Measurements from ENCODE around the gene PPP2R2D. TPM values are rescaled to one million over a fixed set of nuclear protein-coding genes. Genes with fewer than 3 reads are reported as not detected.

PPP2R2D gene
- polyA plus RNA-seq, 1 of the 3 experiments (the other 2 are of a cell fraction), result 25.1 TPM

GRCh38 chr10:131852176-131852822 is 48.5 kb upstream of the PPP2R2D start:
- POLR2A ChIA-PET, result no interaction called here

GRCh38 chr10:131852823-131853609 is 47.8 kb upstream of the PPP2R2D start:
- Histone ChIP-seq H3K79me2 (ENCODE audit: insufficient read depth) (no peaks in the 10 kb centered on the region), H3K4me2 (no peak overlapping the region), H3K9ac (no peak overlapping the region), H3K9me2 (no peaks in the 10 kb centered on the region), H4K20me1 (ENCODE audit: insufficient read depth) (no peaks in the 10 kb centered on the region), H3K27ac (ENCODE audit: low read depth in 2 of 2, low read length in 1 of 2) (no peak overlapping the region), H3K4me3 (ENCODE audit: low read depth in 2 of 2, low read length in 1 of 2) (no peak overlapping the region), H3K36me3 (replicated peaks in 1 of 2; ENCODE audit: control insufficient read depth in 1 of 2, insufficient read depth in 2 of 2, low read length in 1 of 2) (no peaks in the 10 kb centered on the region), H3F3A (replicated peaks; ENCODE audit: insufficient read depth) (no peaks in the 10 kb centered on the region), H3K4me1 (ENCODE audit: control insufficient read depth in 1 of 2, insufficient read depth in 2 of 2, low read depth in 1 of 2, low read length in 1 of 2) (no peaks in the 10 kb centered on the region), H2AFZ (ENCODE audit: low read depth) (no peak overlapping the region), H3K27me3 (ENCODE audit: insufficient read depth) (no peaks in the 10 kb centered on the region), H3K9me3 (no peaks in the 10 kb centered on the region)
- WGBS (ENCODE audit: low lambda C conversion rate), result 44% methylated on average over 20 of the region's 25 CpGs
- no peak for DNase-seq
- POLR2A ChIA-PET, result no interaction called here
- TF ChIP-seq POLR2AphosphoS5 (IDR thresholded peaks at IDR 0.05; ENCODE audit: low read depth, low read length) (no peak), IRF3 (IDR thresholded peaks at IDR 0.05; ENCODE audit: low read depth, low read length) (no peak), REST (IDR thresholded peaks at IDR 0.05; ENCODE audit: low read depth, low read length) (no peak), PBX3 (IDR thresholded peaks at IDR 0.05) (no peak), NFIC (IDR thresholded peaks at IDR 0.05; ENCODE audit: borderline replicate concordance) (no peak), ELF1 (IDR thresholded peaks at IDR 0.05) (no peak), FOXJ3 (CRISPR knock-in tag; IDR thresholded peaks at IDR 0.05) (no peak), RCOR1 (IDR thresholded peaks at IDR 0.05; ENCODE audit: low read length) (no peak), GATA2 (CRISPR knock-in tag; IDR thresholded peaks at IDR 0.05) (no peak), RXRA (IDR thresholded peaks at IDR 0.05; ENCODE audit: borderline replicate concordance, low read depth) (no peak), JUND (IDR thresholded peaks at IDR 0.05) (no peak), TAF1 (IDR thresholded peaks at IDR 0.05; ENCODE audit: borderline replicate concordance, low read depth, low read length) (no peak), YY1 (IDR thresholded peaks at IDR 0.05; ENCODE audit: low read depth) (no peak), USF2 (IDR thresholded peaks at IDR 0.05; ENCODE audit: borderline replicate concordance, low read depth, low read length) (no peak), RAD21 (IDR thresholded peaks at IDR 0.05; ENCODE audit: low read length) (no peak)
- CTCF ChIA-PET, result interaction anchor here (1.4 to 2.4 kb wide), 2 partner anchors 9 to 22 kb away, joined by 4 to 12 read pairs; no protein-coding TSS in a partner anchor

More at GRCh38 chr10:131852176-131852822, 48.5 kb upstream of the PPP2R2D start:
- H4K20me1 ChIP-seq (ENCODE audit: insufficient read depth), result no peaks in the 10 kb centered on the region
- no peak overlapping the region for H3K9ac ChIP-seq
- no peaks in the 10 kb centered on the region for H3K4me1 ChIP-seq (ENCODE audit: control insufficient read depth in 1 of 2, insufficient read depth in 2 of 2, low read depth in 1 of 2, low read length in 1 of 2)
- TF ChIP-seq EZH2phosphoT487 (IDR thresholded peaks at IDR 0.05; ENCODE audit: borderline replicate concordance, low read depth) (no peak), NFIC (IDR thresholded peaks at IDR 0.05; ENCODE audit: borderline replicate concordance) (no peak), SIN3A (IDR thresholded peaks at IDR 0.05; ENCODE audit: borderline replicate concordance, low read depth, low read length) (no peak), FOXM1 (IDR thresholded peaks at IDR 0.05; ENCODE audit: low read depth) (no peak)
- H3K36me3 ChIP-seq (replicated peaks in 1 of 2; ENCODE audit: control insufficient read depth in 1 of 2, insufficient read depth in 2 of 2, low read length in 1 of 2), result no peaks in the 10 kb centered on the region
- H3K9me3 ChIP-seq, result no peaks in the 10 kb centered on the region
- no peak overlapping the region for H3K4me3 ChIP-seq (ENCODE audit: low read depth in 2 of 2, low read length in 1 of 2)
- no peak for DNase-seq
- H3F3A ChIP-seq (replicated peaks; ENCODE audit: insufficient read depth), result no peaks in the 10 kb centered on the region
- H3K79me2 ChIP-seq (ENCODE audit: insufficient read depth), result no peaks in the 10 kb centered on the region
- H3K27me3 ChIP-seq (ENCODE audit: insufficient read depth), result no peaks in the 10 kb centered on the region
- CTCF ChIA-PET, result interaction anchor here (2.4 kb wide), 1 partner anchor 22 kb away, joined by 12 read pairs; no protein-coding TSS in a partner anchor
- no peak overlapping the region for H2AFZ ChIP-seq (ENCODE audit: low read depth)
- WGBS (ENCODE audit: low lambda C conversion rate), result 82% methylated on average over 31 of the region's 32 CpGs
- no peak overlapping the region for H3K4me2 ChIP-seq
- H3K9me2 ChIP-seq, result no peaks in the 10 kb centered on the region
- no peak overlapping the region for H3K27ac ChIP-seq (ENCODE audit: low read depth in 2 of 2, low read length in 1 of 2)

All from SK-N-SH (cell line).